M059J (cell line): ENCODE results near the gene ZNF521. TPM values are rescaled to one million over a fixed set of nuclear protein-coding genes. Genes with fewer than 3 reads are reported as not detected.

Experiments used
- DNase-seq: peaks from one replicate; pipeline ENCODE4 v3.0.0-alpha.2; 2012; ENCODE audit warnings: low read depth
- total RNA-seq: library from RNA; depleted of rRNA; stranded (reverse); fragments of >200 nt; shearing (Covaris generic); gene quantifications from 2 replicates; pipeline ENCODE4 v1.2.3, GENCODE V29; 2014; rRNA removed

ZNF521 gene
- 8.3 and 20.4 TPM in 2 replicates for total RNA-seq

DNA sequence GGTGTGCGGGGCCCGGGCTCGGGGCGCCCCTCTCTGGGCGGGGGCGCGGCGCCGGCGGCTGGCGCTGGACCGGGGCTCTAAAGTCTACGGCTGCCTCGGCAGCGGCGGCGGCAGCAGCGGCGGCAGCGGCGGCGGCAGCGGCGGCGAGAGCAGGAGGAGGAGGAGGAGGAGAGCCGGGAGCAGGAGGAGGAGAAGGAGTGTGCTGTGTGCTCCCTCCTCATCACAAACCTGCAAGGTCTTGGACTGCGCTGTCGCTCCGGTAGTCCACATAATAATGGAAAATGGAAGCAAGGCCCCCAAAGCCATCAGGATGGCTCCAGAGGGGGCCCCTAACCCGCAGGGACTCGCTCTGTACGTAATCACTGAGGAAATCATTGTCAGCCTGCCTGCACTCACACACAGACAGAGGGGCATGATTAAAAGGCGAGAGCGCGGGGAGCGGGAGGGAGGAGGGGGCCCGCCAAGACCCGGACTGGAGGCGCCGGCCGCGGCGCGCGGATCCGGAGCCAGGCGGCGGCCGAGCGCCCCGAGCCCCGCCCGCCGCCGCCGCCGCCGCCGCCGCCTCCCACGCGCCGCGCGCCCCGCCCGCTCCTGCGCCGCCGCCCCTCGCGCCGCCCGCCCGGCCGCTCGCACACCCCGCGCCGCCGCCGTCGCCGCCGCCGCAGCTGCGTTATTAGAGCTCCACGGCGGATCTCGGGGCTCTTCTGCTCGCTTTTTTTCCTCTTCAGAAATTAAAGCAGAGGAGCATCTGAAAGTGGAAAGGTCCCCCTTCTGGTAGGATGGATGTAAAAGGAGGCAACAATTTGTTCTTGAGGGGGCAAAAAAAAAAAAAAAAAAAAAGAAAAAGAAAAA, at the start of gene ZNF521:
ZNF521 (minus strand) TSS at position 390 of the 852 bp plus-strand sequence. CDS start 1,220 bp downstream, outside the sequence.
- DNase-seq: peak; percentile 88

DNA sequence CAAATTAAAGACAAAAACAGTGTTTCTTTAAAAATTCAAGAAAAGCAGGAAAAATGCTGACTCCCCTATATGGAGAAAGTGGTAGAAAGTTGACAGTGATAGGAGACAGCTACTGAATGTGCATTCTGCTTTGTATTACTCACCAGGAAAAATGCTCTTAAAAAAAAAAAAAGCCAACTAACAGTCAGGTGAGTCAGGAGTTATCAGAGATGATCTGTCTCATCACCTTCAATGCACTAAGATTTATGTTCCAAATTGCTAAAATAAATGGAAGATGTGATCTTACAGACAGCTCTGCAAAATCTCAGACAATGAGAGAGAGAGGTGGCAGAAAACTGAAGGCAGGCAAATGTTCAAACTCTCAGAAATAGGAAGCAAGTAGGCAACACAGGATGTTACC, 47.6 kb upstream of the ZNF521 start:
- DNase-seq: peak; percentile 78

DNA sequence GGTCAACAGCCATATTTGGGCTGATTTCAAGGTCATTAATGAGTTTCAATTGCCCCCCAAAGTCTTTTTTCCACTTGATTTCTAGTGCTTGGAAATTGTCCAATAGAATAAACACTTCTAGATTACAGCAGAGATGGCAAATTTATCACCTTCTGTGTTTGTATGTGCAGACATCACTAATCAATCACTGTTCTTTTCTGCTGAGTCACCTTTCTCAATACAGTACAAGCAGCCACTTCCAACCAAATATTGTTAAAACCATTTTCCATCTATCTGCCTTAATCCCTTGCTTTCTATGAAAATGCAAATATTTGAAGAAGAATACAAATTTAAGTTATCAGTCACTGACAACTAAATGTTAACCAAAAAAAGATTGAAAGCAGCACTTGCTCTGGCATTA, 40.2 kb upstream of the ZNF521 start:
- DNase-seq: no peak

DNA sequence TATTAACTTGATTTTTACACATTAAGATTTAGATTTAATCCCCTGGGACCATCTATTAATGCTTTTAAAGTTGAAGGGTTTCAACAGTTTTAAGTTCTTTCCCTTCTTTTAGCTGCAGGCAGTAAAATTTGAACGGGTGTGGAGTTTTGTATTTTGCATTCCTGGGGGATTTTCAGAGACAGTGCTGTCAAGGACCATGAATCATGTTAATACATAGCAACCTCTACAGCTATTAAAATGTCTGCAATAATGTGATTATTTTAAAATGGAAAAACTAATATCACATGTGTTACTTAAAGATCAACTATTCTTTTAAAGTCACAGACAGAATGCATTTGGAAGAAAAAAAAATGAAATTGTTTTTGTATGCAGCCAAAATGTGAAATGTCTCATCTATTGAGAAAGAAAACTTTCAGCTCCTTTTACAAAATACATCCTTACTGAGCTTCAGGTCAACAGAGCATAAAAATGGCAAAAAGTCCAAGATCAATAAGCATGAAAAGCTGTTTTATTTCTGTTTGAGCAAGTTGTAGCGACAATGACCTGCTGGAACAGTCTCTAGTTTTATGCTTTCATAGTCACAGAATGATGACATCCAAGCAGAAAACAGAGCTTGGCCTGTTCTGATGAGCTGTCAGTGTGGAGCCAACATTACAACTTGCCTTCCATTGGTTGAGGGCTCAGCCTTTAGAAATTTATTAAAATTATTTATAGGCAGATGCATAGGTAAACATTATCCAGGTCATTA, 21.6 kb upstream of the ZNF521 start:
- no peak for DNase-seq

DNA sequence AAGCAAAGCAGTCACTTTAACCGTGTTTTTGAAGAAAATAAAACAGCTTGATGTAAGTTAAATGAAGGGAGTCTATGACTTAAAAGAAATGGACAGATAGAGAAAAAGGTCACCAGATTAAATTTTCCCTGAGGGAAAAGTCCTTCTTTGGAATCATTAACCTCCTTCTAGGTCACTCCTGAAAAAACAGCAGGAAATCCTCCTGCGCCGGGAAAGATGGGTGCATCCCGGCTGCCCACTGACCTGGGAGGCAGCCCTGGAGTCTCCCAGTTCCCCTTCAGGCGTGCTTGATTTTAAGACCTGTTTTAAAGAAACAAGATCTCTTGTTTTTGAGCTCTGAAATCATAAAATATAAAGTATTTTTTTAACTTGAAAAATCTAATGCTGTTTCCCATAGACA, 18.4 kb upstream of the ZNF521 start:
- DNase-seq: no peak

DNA sequence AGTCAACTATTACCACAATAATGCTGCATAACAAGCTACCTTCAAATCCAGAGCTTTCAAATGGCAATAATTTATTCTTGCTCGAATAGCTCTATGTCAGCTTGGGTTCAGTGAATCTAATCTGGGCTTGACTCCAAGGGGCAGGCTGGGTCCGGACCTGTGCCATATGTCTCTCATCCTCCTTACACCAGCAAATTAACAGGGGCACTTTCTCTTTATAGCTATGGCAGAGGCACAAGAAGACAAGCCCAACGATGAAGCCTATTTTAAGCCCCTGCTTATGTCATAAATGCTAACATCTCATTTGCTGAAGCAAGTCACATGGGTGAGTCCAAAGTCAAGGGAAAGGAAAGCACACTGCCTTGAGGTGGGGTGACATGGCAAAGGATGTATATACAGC, 13.3 kb upstream of the ZNF521 start:
- DNase-seq: no peak

DNA sequence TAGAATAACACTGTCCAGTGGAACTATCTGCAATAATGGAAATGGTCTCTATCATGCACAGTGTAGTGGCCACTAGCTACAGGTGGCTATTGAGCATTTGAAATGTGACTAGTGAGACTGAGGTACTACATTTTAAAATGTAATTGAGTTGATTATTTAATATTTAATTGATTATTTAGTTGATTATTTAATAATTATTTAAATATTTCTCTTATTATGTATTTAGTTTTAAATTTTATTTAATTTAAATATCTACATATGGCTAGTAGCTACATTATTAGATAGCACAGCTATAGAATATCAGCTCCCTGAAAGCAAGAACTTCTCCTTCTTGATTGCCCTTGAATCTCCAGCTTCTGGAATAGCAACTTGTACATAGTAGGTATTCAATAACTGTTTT, 12.8 kb upstream of the ZNF521 start:
- no peak for DNase-seq

DNA sequence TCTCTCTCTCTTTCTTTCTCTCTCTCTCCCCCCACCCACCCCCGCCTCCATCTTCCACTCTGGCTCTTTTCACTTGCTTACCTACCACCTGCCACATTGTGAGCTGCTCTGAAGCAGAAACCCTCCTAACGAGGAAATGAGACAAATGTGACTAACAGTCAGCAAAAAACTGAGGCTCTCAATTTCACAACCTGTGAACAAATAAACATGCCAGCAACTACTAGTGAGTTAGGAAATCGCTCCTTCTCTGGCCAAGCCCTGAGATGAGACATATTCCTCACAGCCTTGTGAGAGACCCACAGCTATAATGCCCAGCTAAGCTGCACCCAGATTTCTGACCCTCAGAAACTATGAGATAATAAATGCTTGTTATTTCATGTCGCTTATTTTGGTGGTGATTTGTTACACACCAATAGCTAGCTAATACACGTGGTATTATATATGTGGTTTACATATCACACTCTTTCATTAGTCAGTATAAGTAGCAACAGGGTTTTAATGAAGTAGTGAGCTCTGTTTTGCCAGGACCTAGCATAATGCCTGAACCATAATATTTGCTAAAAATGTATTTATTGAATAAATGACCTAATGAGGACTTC, 8.4 kb upstream of the ZNF521 start:
- DNase-seq: no peak

DNA sequence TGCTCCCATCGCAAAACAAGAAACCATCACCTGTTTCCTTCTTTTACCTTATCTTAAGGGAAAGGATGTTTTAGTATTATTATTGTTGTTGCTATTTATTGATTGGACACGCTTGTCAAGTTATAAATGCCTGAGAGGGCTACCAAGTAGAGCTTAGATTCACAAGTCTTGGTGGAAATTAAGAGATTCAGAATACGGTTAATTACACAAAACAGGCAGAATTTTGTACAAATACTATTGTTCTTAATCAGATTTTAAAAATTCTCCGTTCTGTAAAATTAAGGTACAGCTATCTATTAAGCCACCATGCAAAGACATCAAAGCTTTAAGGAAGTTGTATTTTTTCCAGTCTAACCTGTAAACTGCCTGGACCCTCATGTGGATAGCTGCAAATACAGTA, 1.1 kb upstream of the ZNF521 start:
- DNase-seq: no peak

DNA sequence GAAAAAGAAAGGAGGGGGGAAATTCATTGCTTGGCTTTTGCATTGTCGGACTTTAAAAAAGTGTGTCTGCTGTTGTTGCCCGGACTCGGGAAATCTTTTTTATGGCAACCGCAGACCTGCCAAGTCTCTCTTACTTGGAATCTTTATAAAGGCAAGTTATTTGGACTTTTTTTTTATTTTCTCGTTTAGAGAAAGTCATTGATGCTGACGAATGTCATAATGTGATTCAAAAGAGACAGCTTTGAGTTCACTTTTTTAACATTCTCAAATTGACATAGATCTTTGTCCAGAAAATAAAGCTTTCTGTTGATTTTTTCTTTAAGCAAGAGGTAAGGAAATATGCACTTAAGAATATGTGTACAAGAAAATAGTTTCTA, 651 bp upstream of the ZNF521 start:
- no peak for DNase-seq

DNA sequence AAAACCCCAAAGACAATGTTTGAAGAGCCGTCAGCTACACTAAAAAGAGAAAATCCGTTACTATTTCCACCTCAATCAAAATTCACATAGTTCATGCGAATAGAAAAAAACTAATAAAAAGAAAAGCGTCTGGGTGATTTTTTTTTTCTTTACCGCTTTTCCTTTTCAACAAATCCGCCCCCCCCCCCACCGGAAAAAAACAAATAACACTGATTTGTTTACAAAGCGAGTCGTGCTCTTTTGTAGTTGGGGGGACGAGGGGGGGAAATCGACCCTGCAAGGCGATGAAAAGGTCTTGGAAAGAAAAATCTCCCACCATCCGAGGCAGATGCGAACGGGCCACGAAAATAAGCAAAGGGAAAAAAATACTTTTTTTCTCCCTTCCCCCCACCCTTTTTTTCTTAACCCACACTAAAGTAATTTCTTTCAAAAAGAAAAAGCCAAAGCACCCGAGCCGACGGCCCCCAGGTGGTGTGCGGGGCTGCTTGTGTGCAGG, 638 bp downstream of the ZNF521 start:
- peak; percentile 20 for DNase-seq

DNA sequence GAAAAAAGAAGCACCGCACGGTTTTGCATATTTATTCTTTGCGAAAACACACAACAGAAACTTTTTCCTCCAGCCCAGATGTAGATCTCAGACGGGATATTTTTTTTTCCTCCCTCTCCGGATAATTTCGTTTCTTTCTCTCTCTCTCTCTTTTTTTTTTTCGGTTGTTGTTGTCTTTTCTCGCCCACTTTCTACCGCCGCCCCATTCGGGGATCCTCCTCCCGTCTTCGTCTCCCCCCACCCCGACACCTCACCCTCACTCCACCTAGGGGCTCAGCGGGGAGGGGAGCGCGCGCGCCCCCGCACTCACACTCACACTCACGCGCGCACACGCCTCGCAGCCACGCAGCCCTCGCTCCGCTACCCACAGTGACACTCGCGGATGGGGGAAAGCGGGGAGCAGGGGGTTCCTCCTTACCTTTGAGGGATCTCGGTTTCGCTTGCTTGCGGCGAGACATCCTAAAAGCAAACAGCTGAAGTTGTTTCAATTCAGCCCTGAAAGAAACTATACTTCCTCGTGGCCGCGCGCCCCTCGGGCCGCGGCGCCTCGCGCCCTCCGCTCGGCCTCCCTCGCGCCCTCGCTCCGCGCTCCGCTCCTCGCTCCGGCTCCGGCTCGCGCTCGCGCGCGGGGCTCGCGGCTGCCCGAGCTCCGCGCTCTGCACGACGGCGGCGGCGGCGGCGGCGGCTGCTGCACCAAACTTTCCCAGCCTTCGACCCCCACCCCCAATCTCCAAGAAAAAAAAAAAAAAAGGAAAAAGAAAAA, 1.3 kb downstream of the ZNF521 start:
- peak; percentile 55 for DNase-seq

DNA sequence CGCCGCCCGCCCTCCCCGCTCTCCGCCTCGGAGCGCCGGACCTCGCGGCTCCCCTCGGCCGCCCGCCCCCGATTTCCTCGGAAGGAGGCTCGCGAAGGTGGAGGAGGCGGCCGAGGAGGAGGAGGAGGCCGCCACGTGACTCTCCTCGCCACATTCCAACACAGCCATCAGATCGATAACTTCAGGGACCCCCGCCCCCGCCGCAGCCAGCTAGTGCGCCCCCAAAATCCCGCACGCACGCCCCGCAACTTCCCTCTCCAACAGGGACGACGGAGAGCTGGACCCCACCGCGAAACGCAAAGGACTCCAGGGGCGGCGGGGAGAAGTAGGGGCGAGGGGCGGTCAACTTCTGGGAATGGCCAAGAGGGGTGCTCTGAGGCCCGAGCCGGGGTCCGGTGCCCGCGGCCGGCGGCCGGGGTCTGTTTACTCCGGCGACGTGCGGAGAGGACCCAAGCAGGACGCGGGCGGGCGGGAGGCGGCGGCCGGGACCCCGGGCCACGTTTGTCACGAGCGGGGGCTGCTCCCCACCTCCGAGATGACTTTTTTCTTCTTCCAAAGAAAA, 2.0 kb downstream of the ZNF521 start:
- peak; percentile 44 for DNase-seq

DNA sequence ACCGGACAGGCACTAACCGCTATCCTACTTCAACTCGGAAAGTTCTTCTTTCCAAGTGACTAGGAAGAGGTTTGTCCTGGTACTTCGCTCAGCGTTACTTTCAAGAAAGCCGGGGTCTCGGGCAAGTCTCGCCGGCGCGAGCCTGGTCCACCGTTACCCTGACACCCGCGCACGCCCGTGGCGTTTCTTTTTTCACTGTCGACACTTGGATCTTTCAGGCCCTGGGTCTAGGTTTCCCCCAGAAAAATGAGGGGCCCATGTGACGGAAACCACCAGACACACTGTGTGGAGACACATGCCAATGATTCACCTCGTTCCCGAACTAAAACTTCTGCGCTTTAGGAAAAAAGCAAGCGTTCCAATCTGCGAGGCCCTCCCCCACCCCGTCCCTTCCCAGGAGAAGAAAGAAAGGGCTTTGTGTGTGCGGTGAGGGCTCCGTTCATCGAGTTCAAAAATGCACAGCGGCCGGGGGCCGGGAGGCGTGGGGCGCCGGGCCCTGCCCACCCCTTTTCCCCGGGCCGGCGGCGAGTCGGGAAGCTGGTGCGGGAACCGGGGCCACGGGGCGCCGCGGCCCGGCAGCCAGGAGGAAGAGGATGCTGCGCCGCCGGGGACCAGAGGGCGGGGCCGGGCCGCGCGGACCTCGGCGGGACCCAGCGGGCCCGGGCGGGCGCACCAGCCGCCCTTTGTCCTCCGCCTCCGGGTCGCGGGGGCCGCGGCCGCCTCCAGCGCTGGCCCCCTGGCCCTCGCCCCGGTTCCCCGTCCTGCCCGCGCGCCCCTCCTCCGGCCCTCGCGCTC, 2.6 kb downstream of the ZNF521 start:
- DNase-seq: peak; percentile 68

DNA sequence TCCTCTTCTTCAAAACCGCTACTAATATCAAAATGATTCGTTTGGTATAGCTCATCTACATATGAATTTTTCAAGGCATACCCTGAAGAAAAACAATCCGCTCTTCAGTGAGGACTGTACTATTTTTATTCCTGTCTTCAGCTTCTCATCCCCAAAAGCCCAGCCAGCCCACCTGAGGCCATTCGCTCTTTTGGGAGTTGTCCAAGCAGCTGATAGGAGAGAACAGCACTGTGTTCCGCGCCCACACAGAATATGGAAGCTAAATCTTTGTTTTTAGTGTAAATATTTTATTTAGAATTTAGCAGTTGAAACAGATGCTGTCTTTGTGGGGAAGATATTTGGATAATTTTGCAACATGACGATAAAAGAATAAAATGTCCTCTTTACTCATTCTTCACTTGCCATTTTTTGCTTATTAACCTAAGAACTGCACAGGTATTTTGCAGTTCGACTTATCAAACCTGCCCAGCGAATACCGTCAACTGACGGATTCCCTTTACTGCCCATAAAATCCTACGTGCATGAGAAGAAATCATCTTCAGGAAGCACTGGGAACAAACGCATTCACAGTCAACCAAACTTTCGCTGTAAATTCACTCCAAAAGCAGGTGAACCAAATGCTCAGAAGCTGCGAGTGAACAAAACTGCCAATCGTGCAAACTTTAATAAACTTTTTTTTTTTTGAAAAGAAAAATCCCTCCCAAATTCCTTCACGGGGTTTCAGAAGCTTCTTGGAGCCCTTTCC, 3.4 kb downstream of the ZNF521 start:
- no peak for DNase-seq

DNA sequence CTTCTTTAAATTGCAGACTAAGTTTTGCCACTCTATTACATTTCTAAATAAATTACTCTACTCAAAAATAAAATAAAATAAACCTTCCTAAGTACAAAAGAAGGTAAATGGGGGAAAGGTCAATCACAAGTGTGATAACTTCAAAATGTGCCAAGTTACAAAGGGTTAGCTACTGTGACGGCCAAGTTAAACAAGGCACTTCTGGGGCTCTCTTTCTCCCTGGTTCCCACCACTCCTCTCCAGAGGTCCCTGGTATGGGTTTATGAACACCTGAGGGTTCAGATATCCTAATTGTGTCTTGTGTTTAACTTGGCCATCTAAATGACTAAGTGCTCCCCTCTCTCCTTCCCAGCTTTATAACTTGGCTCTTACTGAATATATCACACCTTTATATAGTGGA, 5.4 kb downstream of the ZNF521 start:
- DNase-seq: no peak

DNA sequence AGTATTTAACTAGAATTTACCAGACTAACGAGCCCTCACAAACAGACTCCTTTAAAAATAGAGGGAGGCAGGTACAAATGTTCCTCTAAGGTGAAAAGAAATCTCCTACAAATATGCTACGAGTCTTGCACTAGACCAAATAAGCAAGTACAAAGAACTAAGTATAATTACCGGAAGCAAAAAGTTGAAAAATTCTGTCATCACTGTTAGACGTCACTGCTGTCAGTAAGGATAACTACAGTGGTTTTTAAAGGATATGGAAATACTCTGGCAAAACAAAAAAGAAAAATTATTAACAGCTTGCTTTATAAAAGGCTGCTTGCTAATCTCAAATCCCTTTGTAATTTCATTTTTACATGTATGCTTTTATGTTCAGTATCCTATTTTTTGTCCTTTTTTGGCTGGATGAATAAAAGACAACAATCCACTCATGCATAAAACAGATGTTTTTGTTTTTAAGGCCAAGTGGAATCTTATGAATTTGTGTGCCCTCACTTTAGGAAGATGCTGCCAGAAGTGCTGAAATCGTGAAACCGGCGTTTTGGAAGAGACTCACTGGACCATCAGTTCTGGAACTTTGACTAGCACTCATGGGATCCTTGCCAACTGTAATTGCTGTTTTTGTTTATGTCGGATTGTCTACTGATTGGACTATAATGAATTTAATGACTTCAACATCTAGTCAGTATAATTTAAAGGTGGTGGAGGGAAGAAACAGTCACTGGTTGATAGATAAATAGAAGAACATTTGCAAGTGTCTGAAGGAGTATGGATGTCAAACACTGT, 6.7 kb downstream of the ZNF521 start:
- peak; percentile 14 for DNase-seq

DNA sequence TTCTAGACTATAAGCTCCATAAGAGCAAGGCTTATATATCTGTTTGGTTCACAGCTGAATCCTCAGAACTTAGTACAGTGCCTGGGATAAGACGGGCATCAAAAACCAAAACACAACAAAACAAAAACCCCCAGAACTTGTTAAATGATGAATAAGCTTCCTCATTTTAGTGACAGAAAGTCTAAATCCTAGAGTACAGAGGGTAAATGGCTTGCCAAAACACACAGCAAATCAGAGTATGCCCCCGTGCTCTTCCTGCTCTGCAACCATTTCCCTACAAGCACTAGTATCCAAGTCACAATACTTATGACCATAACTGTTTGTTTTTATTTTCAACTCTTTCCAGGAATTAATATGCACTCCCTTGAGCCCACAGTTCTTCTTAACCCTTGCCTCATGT, 10.1 kb downstream of the ZNF521 start:
- DNase-seq: no peak

DNA sequence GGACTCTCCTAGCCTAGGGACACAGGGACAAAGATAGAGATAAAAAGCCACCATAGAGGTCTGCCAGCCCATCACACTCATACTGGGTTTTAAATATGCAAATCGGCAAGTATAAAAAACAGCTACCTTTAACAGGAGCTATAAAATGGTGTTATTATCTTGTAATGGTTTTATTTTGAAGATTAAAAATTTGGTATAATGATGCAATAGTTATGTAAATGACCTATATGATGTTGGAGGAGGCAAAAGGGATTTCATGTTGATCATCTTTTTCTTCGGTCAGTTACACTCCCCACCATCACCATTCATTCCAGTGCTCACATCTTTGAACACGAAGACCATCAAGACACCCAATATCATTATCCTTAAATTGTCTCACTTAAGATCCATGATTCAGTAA, 11.2 kb downstream of the ZNF521 start:
- no peak for DNase-seq
